ENCODE results near the gene CELF2.

Gene CELF2

DNA sequence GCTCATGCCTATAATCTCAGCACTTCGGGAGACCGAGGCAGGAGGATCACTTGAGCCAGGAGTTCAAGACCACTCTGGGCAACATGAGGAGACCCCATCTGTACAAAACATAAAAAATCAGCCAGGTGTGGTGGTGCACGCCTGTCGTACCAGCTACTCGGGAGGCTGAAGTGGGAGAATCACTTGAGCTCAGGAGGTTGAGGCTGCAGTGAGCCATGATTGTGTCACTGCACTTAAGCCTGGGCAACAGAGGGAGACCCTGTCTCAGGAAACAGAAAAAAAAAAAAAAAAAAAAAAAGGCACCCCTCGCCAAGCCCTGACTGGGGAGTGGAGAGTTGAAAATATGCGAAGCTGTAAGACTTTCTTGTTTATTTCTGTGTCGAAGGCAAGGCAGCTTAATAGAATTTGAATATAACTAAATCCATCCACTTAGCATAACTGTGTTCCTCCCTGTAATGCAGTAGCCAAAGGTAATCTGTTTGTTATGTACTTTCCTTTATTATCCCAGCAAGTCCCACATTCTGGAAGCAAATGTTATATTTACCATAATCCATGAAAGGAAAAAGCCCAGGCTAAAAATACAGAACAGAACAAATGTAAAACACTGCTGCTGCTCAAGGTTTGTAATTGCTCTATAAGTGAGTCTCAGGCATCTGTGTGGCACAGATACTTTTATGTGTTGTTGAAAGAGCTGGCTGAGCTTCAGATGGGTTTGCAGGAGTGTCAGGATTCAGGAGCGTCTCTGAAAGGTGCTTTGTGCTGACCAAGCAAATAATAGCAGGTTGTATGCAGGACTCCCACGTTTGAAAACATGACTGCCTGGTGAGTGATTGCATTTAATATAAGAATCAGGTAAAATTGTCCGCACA, 127.2 kb downstream of the CELF2 start (continued):
- TF ChIP-seq, protein P1, sequence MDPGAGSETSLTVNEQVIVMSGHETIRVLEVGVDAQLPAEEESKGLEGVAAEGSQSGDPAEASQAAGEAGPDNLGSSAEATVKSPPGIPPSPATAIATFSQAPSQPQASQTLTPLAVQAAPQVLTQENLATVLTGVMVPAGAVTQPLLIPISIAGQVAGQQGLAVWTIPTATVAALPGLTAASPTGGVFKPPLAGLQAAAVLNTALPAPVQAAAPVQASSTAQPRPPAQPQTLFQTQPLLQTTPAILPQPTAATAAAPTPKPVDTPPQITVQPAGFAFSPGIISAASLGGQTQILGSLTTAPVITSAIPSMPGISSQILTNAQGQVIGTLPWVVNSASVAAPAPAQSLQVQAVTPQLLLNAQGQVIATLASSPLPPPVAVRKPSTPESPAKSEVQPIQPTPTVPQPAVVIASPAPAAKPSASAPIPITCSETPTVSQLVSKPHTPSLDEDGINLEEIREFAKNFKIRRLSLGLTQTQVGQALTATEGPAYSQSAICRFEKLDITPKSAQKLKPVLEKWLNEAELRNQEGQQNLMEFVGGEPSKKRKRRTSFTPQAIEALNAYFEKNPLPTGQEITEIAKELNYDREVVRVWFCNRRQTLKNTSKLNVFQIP (CRISPR knock-in tag; IDR thresholded peaks at IDR 0.05; ENCODE audit: borderline replicate concordance, low read depth): no peak
- TF ChIP-seq ZFP30 (CRISPR knock-in tag; IDR thresholded peaks at IDR 0.05): no peak
- no peak for TF ChIP-seq ISL1 (CRISPR knock-in tag; IDR thresholded peaks at IDR 0.05)
- TF ChIP-seq TOX (CRISPR knock-in tag; IDR thresholded peaks at IDR 0.05; ENCODE audit: borderline replicate concordance): no peak
- no peak for TF ChIP-seq BACH2 (CRISPR knock-in tag; IDR thresholded peaks at IDR 0.05; ENCODE audit: borderline replicate concordance)

DNA sequence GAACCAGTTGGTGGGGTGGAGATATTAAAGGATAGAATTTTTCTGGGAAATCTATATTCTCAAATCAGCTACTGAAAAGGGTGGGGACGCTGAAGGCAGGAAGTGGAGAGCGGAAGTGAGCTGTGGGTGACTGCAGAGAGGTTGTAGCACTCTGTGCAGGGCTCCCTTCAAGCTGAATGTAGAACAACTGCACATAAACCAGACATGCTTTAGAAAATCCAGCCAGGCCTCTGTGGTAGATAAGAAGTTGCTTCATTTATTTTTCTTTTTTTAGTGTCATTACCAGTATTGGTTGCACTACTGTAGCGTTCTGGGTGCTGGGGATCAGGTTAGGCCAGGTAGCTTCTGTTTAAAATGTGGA, 127.8 kb downstream of the CELF2 start:
- TF ChIP-seq, protein P2, sequence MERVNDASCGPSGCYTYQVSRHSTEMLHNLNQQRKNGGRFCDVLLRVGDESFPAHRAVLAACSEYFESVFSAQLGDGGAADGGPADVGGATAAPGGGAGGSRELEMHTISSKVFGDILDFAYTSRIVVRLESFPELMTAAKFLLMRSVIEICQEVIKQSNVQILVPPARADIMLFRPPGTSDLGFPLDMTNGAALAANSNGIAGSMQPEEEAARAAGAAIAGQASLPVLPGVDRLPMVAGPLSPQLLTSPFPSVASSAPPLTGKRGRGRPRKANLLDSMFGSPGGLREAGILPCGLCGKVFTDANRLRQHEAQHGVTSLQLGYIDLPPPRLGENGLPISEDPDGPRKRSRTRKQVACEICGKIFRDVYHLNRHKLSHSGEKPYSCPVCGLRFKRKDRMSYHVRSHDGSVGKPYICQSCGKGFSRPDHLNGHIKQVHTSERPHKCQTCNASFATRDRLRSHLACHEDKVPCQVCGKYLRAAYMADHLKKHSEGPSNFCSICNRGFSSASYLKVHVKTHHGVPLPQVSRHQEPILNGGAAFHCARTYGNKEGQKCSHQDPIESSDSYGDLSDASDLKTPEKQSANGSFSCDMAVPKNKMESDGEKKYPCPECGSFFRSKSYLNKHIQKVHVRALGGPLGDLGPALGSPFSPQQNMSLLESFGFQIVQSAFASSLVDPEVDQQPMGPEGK (CRISPR knock-in tag; IDR thresholded peaks at IDR 0.05; ENCODE audit: borderline replicate concordance): no peak
- no peak for TF ChIP-seq ISL1 (CRISPR knock-in tag; IDR thresholded peaks at IDR 0.05)
- TF ChIP-seq ARNTL (CRISPR knock-in tag; IDR thresholded peaks at IDR 0.05; ENCODE audit: borderline replicate concordance, low read depth): no peak
- no peak for TF ChIP-seq ZNF8 (CRISPR knock-in tag; IDR thresholded peaks at IDR 0.05)
- TF ChIP-seq ZC3H10 (CRISPR knock-in tag; IDR thresholded peaks at IDR 0.05): no peak
- TF ChIP-seq TOX (CRISPR knock-in tag; IDR thresholded peaks at IDR 0.05; ENCODE audit: borderline replicate concordance): no peak
- no peak for TF ChIP-seq TCF4 (CRISPR knock-in tag; IDR thresholded peaks at IDR 0.05; ENCODE audit: borderline replicate concordance)
- TF ChIP-seq ZNF565 (CRISPR knock-in tag; conservative IDR thresholded peaks at IDR 0.05; ENCODE audit: low read depth): no peak
- no peak for TF ChIP-seq RARB (CRISPR knock-in tag; IDR thresholded peaks at IDR 0.05)
- TF ChIP-seq OSR1 (CRISPR knock-in tag; IDR thresholded peaks at IDR 0.05): no peak
- no peak for TF ChIP-seq PPARA (CRISPR knock-in tag; IDR thresholded peaks at IDR 0.05; ENCODE audit: borderline replicate concordance)
- TF ChIP-seq ZFP3 (CRISPR knock-in tag; IDR thresholded peaks at IDR 0.05): no peak
- no peak for TF ChIP-seq ESRRG (CRISPR knock-in tag; IDR thresholded peaks at IDR 0.05)
- TF ChIP-seq, protein P1 (CRISPR knock-in tag; IDR thresholded peaks at IDR 0.05; ENCODE audit: borderline replicate concordance, low read depth): no peak
- TF ChIP-seq, protein P3, sequence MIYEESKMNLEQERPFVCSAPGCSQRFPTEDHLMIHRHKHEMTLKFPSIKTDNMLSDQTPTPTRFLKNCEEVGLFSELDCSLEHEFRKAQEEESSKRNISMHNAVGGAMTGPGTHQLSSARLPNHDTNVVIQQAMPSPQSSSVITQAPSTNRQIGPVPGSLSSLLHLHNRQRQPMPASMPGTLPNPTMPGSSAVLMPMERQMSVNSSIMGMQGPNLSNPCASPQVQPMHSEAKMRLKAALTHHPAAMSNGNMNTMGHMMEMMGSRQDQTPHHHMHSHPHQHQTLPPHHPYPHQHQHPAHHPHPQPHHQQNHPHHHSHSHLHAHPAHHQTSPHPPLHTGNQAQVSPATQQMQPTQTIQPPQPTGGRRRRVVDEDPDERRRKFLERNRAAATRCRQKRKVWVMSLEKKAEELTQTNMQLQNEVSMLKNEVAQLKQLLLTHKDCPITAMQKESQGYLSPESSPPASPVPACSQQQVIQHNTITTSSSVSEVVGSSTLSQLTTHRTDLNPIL (CRISPR knock-in tag; IDR thresholded peaks at IDR 0.05; ENCODE audit: low read depth): no peak
- TF ChIP-seq, protein P4, sequence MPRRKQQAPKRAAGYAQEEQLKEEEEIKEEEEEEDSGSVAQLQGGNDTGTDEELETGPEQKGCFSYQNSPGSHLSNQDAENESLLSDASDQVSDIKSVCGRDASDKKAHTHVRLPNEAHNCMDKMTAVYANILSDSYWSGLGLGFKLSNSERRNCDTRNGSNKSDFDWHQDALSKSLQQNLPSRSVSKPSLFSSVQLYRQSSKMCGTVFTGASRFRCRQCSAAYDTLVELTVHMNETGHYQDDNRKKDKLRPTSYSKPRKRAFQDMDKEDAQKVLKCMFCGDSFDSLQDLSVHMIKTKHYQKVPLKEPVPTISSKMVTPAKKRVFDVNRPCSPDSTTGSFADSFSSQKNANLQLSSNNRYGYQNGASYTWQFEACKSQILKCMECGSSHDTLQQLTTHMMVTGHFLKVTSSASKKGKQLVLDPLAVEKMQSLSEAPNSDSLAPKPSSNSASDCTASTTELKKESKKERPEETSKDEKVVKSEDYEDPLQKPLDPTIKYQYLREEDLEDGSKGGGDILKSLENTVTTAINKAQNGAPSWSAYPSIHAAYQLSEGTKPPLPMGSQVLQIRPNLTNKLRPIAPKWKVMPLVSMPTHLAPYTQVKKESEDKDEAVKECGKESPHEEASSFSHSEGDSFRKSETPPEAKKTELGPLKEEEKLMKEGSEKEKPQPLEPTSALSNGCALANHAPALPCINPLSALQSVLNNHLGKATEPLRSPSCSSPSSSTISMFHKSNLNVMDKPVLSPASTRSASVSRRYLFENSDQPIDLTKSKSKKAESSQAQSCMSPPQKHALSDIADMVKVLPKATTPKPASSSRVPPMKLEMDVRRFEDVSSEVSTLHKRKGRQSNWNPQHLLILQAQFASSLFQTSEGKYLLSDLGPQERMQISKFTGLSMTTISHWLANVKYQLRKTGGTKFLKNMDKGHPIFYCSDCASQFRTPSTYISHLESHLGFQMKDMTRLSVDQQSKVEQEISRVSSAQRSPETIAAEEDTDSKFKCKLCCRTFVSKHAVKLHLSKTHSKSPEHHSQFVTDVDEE (CRISPR knock-in tag; IDR thresholded peaks at IDR 0.05): no peak
- TF ChIP-seq ZFP30 (CRISPR knock-in tag; IDR thresholded peaks at IDR 0.05): no peak
- TF ChIP-seq, protein P5, sequence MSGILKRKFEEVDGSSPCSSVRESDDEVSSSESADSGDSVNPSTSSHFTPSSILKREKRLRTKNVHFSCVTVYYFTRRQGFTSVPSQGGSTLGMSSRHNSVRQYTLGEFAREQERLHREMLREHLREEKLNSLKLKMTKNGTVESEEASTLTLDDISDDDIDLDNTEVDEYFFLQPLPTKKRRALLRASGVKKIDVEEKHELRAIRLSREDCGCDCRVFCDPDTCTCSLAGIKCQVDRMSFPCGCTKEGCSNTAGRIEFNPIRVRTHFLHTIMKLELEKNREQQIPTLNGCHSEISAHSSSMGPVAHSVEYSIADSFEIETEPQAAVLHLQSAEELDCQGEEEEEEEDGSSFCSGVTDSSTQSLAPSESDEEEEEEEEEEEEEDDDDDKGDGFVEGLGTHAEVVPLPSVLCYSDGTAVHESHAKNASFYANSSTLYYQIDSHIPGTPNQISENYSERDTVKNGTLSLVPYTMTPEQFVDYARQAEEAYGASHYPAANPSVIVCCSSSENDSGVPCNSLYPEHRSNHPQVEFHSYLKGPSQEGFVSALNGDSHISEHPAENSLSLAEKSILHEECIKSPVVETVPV (CRISPR knock-in tag; IDR thresholded peaks at IDR 0.05): no peak
- no peak for ATAC-seq

Measured in SK-N-SH treated with all-trans-retinoic acid at 6 μM for 48 hours (cell line).